Lower lobe of right lung (tissue), 2 donors: Measurements from ENCODE around the gene CELSR2. TPM values are rescaled to one million over a fixed set of nuclear protein-coding genes. Genes with fewer than 3 reads are reported as not detected.

Source experiments
- ATAC-seq, 2 donors: fragments of 200-7000 bp; cut with Tn5 transposase; one replicate each; pipeline ENCODE4 v1.9.1; 2020 to 2022; ENCODE audit warnings: mild to moderate bottlenecking in 2 of 2, moderate library complexity in 2 of 2
- DNase-seq: peaks from one replicate; pipeline ENCODE4 v3.0.0-alpha.2; 2020
- H3K27ac ChIP-seq: fragments of 200-600 bp; one replicate; pipeline ENCODE4 v1.8.0; 2022
- H3K27me3 ChIP-seq: fragments of 200-600 bp; one replicate; pipeline ENCODE4 v1.8.0; 2022; ENCODE audit warnings: low read depth
- H3K36me3 ChIP-seq: fragments of 200-600 bp; one replicate; pipeline ENCODE4 v1.8.0; 2022; ENCODE audit warnings: mild to moderate bottlenecking
- H3K4me1 ChIP-seq: fragments of 200-600 bp; one replicate; pipeline ENCODE4 v1.8.0; 2022
- H3K4me3 ChIP-seq: fragments of 200-600 bp; one replicate; pipeline ENCODE4 v1.8.0; 2022; ENCODE audit warnings: mild to moderate bottlenecking
- H3K9me3 ChIP-seq: fragments of 200-600 bp; one replicate; pipeline ENCODE4 v1.8.0; 2022
- CTCF ChIP-seq: fragments of 200-600 bp; IDR thresholded peaks from one replicate; pipeline ENCODE4 v1.8.0; 2022; ENCODE audit warnings: antibody characterized with exemption, mild to moderate bottlenecking
- intact Hi-C: fragments of 100-400 bp; cut with DNase I; formaldehyde crosslinking; loops from one replicate; pipeline ENCODE4 v1.11.0; 2022
- total RNA-seq: library from RNA; stranded (reverse); fragmentation: NEBNext Ultra II Directional; extraction: Animal tissue kit (Norgen Biotek cat#: 25700); gene quantifications from one replicate; pipeline ENCODE4 v1.2.1, GENCODE V29; 2021
- donor health status: DM: no; HTN: yes; CAD: no; lungs with severe emphysema.

Gene CELSR2
- total RNA-seq, 1 donor from 2014 or later = 7.2 TPM

- no peak overlapping the region for H3K27ac ChIP-seq
- TF ChIP-seq CTCF = no peak
- DNase-seq (no peak), ATAC-seq (no peak)
- H3K27me3 ChIP-seq = no peaks in the 10 kb centered on the region
- no peak overlapping the region for H3K4me3 ChIP-seq
- H3K4me1 ChIP-seq = peaks cover 8% of the 10 kb centered on the region
- intact Hi-C loops = no loop called here
- no peaks in the 10 kb centered on the region for H3K36me3 ChIP-seq
- no peaks in the 10 kb centered on the region for H3K9me3 ChIP-seq
These were observed 15.0 kb downstream of the CELSR2 start for GRCh38 chr1:109264379-109264755.

- Histone ChIP-seq H3K27ac (no peak overlapping the region), H3K4me1 (peaks cover 8% of the 10 kb centered on the region), H3K27me3 (no peaks in the 10 kb centered on the region), H3K9me3 (no peaks in the 10 kb centered on the region), H3K4me3 (no peak overlapping the region), H3K36me3 (no peaks in the 10 kb centered on the region)
- DNase-seq (no peak), ATAC-seq (no peak)
- intact Hi-C loops = no loop called here
- TF ChIP-seq CTCF = no peak
These were observed 15.7 kb downstream of the CELSR2 start for GRCh38 chr1:109265016-109265415.

- H3K9me3 ChIP-seq = no peaks in the 10 kb centered on the region
- ATAC-seq = no peak
- no peak for TF ChIP-seq CTCF
- no peak for DNase-seq
- no peak overlapping the region for H3K27ac ChIP-seq
- no peaks in the 10 kb centered on the region for H3K36me3 ChIP-seq
- H3K4me1 ChIP-seq = peaks cover 8% of the 10 kb centered on the region
- intact Hi-C loops = no loop called here
- no peaks in the 10 kb centered on the region for H3K27me3 ChIP-seq
- H3K4me3 ChIP-seq = no peak overlapping the region
These were observed 16.5 kb downstream of the CELSR2 start for GRCh38 chr1:109265741-109266330.

- Histone ChIP-seq H3K9me3 (no peaks in the 10 kb centered on the region), H3K27ac (no peak overlapping the region), H3K4me1 (peaks cover 8% of the 10 kb centered on the region), H3K27me3 (no peaks in the 10 kb centered on the region), H3K36me3 (no peaks in the 10 kb centered on the region), H3K4me3 (no peak overlapping the region)
- no peak for TF ChIP-seq CTCF
- DNase-seq (no peak), ATAC-seq (no peak)
- intact Hi-C loops = no loop called here
These were observed 17.6 kb downstream of the CELSR2 start for GRCh38 chr1:109266965-109267364.

GRCh38 chr1:109267743-109268300 is 18.5 kb downstream of the CELSR2 start:
- Histone ChIP-seq H3K36me3 (no peaks in the 10 kb centered on the region), H3K4me1 (peaks cover 8% of the 10 kb centered on the region), H3K27ac (no peak overlapping the region), H3K9me3 (no peaks in the 10 kb centered on the region), H3K27me3 (no peaks in the 10 kb centered on the region), H3K4me3 (no peak overlapping the region)
- ATAC-seq (no peak), DNase-seq (peak; percentile 42)
- intact Hi-C loops = no loop called here
- TF ChIP-seq CTCF = no peak
